Fibroblast of lung (primary cell): Measurements from ENCODE around the gene DNAI1.

Experiments used
- CTCF ChIP-seq, 2 donors: IDR thresholded peaks in 1 of 2; conservative IDR thresholded peaks in 1 of 2; 1 replicate in 1 of 2; 2 replicates in 1 of 2; pipeline ENCODE4 v1.5.1; 2011 to 2012; ENCODE audit warnings: low read length in 2 of 2, control low read depth in 1 of 2, inconsistent platforms in 1 of 2, low read depth in 1 of 2, mild to moderate bottlenecking in 1 of 2
- EZH2 ChIP-seq: IDR thresholded peaks from 2 replicates; pipeline ENCODE4 v1.5.1; 2012; ENCODE audit warnings: low read length, control low read depth, mild to moderate bottlenecking; ENCODE audit errors: missing control alignments

- TF ChIP-seq CTCF (conservative IDR thresholded peaks at IDR 0.05 in 1 of 2, IDR thresholded peaks at IDR 0.05 in 1 of 2; ENCODE audit: low read depth in 1 of 2, low read length in 2 of 2), result no peak
- TF ChIP-seq EZH2, result no peak
Observed at GRCh38 chr9:34490360-34490759, 31.8 kb downstream of the DNAI1 start.
